Keratinocyte (primary cell): ENCODE measurements around the gene CDH22.

Experiments
- CTCF ChIP-seq, 3 experiments: IDR thresholded peaks in 1 of 3; conservative IDR thresholded peaks in 1 of 3; optimal IDR thresholded peaks in 1 of 3; 2 replicates in 2 of 3; 3 replicates in 1 of 3; pipeline versions ENCODE3 to v1.5.1; 2011; ENCODE audit warnings: low read length in 3 of 3, mild to moderate bottlenecking in 3 of 3, moderate library complexity in 2 of 3, control low read depth in 1 of 3, inconsistent platforms in 1 of 3; ENCODE audit not compliant: insufficient read depth in 2 of 3; ENCODE audit errors: extremely low read depth in 1 of 3
- EZH2 ChIP-seq: IDR thresholded peaks from one replicate; pipeline ENCODE4 v1.6.1; 2012; ENCODE audit warnings: inconsistent platforms, mild to moderate bottlenecking, low read length, moderate library complexity

GRCh38 chr20:46303176-46303956 is 4.9 kb downstream of the CDH22 start:
- TF ChIP-seq CTCF (optimal IDR thresholded peaks at IDR 0.05 in 1 of 3, IDR thresholded peaks at IDR 0.05 in 1 of 3, conservative IDR thresholded peaks at IDR 0.05 in 1 of 3; ENCODE audit: extremely low read depth in 1 of 3, insufficient read depth in 2 of 3, low read length in 3 of 3) (no peak), EZH2 (no peak)
